Erythroblast (primary cell): ENCODE data around the gene FGD1.

ENCODE experiments used
- DNase-seq, 2 experiments: peaks; one replicate each; lab custom pipeline; 2025; lab: John Stamatoyannopoulos, UW
- GATA1 ChIP-seq: IDR thresholded peaks from 2 replicates; pipeline ENCODE4 v1.6.1; 2011; ENCODE audit warnings: low read depth, mild to moderate bottlenecking, control low read depth, low read length, moderate library complexity
- POLR2A ChIP-seq: IDR thresholded peaks from 2 replicates; pipeline ENCODE4 v1.6.1; 2011; ENCODE audit warnings: mild to moderate bottlenecking, low read length

Gene FGD1

DNA sequence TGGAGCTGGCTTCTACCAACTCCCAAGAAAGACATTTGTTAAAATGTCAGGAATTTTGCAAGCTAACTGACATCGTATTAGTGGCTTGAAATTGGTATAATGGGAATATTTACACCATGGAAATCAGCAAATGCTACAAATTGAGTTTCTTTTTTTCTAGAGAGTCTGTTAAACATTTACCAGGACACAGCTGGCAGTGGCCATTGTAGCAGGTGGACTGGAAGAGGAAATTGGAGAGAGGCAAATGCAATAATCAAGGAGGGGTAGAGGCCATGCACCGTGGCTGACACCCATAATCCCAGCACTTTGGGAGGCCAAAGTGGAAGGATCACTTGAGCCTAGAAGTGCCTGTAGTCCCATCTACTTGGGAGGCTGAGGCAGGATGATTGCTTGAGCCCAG is 88.8 kb downstream of the FGD1 start:
- DNase-seq: no peak
- TF ChIP-seq GATA1 (no peak), POLR2A (no peak)

- no peak for TF ChIP-seq GATA1
- TF ChIP-seq POLR2A: no peak
These were observed 98.9 kb downstream of the FGD1 start for GRCh38 chrX:54397113-54397512.

More at GRCh38 chrX:54397113-54397512, 98.9 kb downstream of the FGD1 start:
- DNase-seq: no peak
